Fibroblast of the aortic adventitia (primary cell): ENCODE measurements around the gene CTSF. TPM values are rescaled to one million over a fixed set of nuclear protein-coding genes. Genes with fewer than 3 reads are reported as not detected.
A peak's percentile ranks its signal among the peaks of the same experiment; 100 is the strongest.

Source experiments
- DNase-seq: peaks from one replicate; pipeline ENCODE4 v3.0.0-alpha.2; 2010; ENCODE audit warnings: low read depth
- H3K4me3 ChIP-seq: 2 replicates; pipeline ENCODE4 v1.5.1; 2011; ENCODE audit warnings: low read depth, mild to moderate bottlenecking, control low read depth, low read length, moderate library complexity
- total RNA-seq: library from RNA; depleted of rRNA; stranded (reverse); fragments of >200 nt; gene quantifications from 2 replicates; pipeline ENCODE4 v1.2.3, GENCODE V29; 2012; ENCODE audit warnings: low replicate concordance
- TF ChIP-seq, protein P1 (sequence below): IDR thresholded peaks from 2 replicates; pipeline ENCODE4 v1.5.1; 2011; ENCODE audit warnings: mild to moderate bottlenecking, low read length, control low read depth, inconsistent platforms; ENCODE audit not compliant: insufficient read depth

The CTSF gene
- total RNA-seq, 1 donor = 35.0 TPM

DNA sequence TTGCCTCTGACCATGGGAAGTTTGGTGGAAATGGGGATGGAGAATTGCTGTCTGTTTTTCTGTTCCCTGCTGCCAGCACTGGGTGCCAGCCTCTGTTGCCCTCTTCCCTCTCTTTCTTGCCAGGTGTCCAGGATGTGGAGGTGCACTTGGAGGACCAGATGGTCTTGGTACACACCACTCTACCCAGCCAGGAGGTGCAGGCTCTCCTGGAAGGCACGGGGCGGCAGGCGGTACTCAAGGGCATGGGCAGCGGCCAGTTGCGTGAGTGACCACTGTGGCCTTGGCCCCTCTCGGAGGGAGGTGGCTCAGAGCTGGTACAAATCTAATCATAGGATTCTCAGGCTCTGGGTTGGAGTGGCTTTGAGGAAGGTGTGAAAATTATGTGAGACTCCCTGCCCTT is 30.6 kb upstream of the CTSF start:
- TF ChIP-seq, protein P1, sequence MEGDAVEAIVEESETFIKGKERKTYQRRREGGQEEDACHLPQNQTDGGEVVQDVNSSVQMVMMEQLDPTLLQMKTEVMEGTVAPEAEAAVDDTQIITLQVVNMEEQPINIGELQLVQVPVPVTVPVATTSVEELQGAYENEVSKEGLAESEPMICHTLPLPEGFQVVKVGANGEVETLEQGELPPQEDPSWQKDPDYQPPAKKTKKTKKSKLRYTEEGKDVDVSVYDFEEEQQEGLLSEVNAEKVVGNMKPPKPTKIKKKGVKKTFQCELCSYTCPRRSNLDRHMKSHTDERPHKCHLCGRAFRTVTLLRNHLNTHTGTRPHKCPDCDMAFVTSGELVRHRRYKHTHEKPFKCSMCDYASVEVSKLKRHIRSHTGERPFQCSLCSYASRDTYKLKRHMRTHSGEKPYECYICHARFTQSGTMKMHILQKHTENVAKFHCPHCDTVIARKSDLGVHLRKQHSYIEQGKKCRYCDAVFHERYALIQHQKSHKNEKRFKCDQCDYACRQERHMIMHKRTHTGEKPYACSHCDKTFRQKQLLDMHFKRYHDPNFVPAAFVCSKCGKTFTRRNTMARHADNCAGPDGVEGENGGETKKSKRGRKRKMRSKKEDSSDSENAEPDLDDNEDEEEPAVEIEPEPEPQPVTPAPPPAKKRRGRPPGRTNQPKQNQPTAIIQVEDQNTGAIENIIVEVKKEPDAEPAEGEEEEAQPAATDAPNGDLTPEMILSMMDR = no peak
- H3K4me3 ChIP-seq = no peak overlapping the region
- DNase-seq = no peak

DNA sequence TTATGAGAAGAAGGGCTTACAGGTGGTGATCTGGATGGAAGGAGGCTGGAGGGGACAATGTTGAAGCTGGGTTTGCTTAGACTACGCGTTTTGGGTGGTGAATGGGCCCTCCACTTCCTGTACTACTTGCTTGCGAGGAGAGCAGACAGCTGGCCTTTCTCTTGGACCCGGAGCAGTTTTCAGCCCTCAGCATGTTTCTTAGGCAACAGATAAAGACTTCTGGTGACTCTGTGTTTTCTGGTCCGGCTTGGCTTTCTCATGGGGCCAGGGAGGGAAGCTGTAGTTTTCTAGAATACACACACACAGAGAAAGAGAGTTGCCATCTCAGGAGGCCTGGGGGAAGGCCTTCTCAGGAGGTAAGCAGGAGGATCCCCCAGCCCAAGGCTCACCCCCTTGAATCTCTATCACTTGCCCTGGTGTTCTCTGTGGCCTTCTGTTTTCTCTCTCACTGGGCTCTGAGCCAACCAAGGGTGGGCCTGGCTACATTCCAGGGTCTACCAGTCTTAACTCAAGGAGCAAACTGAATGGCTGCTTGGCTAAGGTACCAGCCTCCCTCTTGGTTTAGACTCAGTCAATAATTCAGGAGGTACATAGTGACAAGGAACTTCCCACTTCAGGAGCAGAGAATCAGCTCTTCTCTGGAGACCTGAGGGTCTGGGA is 27.0 kb upstream of the CTSF start:
- peak; percentile 82 for DNase-seq
- TF ChIP-seq, protein P1 = no peak
- peak overlapping the region; percentile 33 for H3K4me3 ChIP-seq

DNA sequence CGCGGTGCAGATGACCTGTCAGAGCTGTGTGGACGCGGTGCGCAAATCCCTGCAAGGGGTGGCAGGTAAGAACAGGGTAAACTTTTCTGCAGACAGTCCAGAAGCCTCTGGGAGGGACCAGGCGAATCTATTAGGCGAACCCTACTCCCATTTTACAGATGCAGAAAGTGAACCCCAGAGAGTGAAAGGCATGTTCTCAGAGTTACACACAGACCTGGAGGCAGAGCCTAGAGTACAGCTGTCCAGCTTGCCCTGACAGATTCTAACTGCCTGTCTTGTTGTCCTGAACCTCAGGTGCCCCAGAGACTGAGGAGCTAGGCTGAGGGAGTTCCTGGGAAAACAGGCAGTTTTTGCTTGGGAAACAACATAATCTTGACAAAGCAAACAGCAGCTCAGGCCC is 25.2 kb upstream of the CTSF start:
- TF ChIP-seq, protein P1 = no peak
- peak overlapping the region; percentile 84 for H3K4me3 ChIP-seq
- no peak for DNase-seq

DNA sequence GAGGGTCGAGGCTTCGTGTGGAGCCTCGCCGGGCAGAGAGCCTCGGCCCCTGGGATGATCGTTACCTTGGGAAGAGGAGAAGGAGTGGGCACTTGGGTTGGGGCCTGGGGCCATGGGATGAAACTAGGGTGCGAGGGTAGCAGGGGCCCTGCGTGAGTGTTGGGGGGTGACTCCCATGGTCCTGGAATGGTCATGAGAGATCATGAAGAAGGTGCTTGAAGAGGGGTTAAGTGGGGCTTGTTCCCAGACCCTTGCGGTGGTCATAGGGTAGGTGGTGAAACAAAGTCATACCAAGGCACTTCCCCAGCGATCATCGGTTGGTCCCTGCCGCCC is 24.9 kb upstream of the CTSF start:
- TF ChIP-seq, protein P1 = no peak
- DNase-seq = no peak
- peak overlapping the region; percentile 84 for H3K4me3 ChIP-seq

DNA sequence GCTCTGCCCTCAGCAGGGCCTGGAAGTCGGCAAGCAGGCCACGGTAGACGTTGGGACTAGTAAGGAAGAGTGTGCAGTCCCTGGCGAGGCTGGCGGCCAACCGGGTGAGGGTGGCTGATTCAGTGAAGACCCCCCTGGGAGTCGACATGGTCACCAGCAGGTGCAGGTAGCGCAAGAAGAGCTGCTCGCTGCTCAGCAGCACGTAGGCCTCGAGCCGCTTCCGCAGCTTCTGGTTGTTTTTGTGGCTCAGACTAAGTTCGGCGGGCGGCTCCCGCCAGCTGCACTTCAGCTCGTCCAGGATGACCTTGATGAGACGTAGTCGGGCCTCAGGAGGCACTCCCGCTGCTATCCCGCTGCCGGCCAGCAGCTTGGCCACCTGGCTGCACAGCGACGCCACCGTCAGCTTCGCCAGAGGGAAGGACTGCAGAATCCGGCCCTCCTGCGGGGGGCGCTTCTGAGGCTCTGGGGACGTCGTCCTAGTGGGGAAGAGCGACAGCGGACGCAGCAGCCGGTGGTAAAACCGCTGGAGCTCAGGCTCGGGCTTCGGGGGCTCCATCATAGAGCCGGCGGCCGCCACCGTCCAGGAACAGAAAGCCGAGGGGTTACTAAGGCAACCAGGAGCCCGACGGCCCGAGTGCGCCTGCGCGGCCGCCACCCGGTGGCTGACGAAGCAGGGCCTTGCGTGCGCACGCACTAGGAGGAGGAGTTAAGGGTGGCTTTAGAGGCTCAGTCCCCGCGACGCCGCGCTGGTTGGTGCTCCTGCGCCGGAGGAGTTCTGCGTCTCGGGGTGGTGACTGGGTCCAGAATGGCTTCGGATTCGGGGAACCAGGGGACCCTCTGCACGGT is 24.3 kb upstream of the CTSF start, which contains the start of the genes CCDC87 and CCS:
TSS of gene CCDC87 (minus strand) at position 607 of the 846 bp plus-strand sequence. CDS start at position 559, 48 bp downstream.
TSS of gene CCS (plus strand) at position 729 of the 846 bp plus-strand sequence. CDS start at position 806, 77 bp downstream.
- H3K4me3 ChIP-seq = peak within 1 kb of the TSS; percentile 84
- peak; percentile 94 for DNase-seq
- TF ChIP-seq, protein P1 = peak; percentile 63

DNA sequence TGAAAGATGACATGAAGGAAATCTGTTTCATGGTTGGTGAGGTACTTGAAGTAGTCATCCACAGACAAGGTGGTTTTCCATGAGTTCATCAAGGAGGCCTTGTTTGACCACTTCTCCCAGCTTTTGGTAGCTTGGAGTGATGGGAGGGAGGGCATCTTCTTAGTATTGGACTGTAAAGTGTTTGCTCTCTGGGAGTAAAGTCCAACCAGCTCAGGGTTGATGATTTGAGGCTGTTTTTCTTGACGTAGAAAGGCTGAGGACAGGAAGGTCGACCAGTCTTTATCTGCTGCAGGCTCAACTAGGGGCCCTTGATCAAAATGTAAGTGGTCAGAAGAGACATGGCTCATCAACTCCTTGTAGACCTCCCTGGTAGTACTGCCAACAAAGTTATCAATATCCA is 22.8 kb upstream of the CTSF start:
- DNase-seq = no peak
- H3K4me3 ChIP-seq = no peak overlapping the region
- TF ChIP-seq, protein P1 = no peak
